ENCODE measurements around the gene SCYL1.
A peak's percentile ranks its signal among the peaks of the same experiment; 100 is the strongest.

The SCYL1 gene

DNA sequence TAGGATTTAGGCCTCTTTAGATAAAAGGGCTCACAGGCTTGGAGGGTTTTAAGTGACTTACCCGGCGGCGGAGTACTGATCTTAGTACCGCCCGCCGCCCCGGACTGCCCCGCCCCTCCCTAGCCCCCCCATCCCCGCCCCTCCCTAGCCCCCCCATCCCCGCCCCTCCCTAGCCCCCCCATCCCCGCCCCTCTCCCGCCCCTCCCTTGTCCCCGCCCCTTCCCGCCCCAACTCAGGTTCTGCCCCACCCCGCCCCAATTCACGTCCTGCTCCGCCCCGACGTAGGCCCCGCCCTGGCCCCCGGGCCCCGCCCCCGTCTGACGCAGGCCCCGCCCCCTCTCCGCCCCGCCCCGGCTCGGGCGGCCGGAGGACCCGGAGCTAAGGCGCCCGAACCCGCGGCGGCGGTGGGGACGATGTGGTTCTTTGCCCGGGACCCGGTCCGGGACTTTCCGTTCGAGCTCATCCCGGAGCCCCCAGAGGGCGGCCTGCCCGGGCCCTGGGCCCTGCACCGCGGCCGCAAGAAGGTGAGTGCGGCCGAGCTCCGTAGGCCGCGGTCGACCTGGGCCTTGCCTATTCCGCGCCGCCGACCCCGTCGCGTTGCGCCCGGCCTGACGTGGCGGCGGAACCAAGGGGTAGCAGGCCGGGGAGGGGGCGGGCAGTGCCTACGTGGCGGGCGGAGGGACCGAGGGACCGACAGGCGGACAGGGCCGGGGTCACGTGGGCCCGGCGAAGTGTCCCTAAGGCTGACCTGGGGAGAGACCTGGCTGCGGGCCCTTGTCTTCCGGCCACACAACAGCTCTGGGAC lies at the start of gene SCYL1:
Gene SCYL1, plus strand, starts transcription at position 343 of the 805 bp plus-strand sequence. Its CDS starts 71 bp downstream, at position 414.
- peak; percentile 58 to 73 (median 70) for DNase-seq (ENCODE audit: low read depth in 3 of 3)

- no peak for DNase-seq (ENCODE audit: low read depth in 3 of 3)
These were observed 48.2 kb upstream of the SCYL1 start for GRCh38 chr11:65476632-65477148.

- DNase-seq (ENCODE audit: low read depth in 3 of 3) = peak; percentile 85 to 95 (median 86)
These were observed 47.5 kb upstream of the SCYL1 start for GRCh38 chr11:65477149-65477965.

DNA sequence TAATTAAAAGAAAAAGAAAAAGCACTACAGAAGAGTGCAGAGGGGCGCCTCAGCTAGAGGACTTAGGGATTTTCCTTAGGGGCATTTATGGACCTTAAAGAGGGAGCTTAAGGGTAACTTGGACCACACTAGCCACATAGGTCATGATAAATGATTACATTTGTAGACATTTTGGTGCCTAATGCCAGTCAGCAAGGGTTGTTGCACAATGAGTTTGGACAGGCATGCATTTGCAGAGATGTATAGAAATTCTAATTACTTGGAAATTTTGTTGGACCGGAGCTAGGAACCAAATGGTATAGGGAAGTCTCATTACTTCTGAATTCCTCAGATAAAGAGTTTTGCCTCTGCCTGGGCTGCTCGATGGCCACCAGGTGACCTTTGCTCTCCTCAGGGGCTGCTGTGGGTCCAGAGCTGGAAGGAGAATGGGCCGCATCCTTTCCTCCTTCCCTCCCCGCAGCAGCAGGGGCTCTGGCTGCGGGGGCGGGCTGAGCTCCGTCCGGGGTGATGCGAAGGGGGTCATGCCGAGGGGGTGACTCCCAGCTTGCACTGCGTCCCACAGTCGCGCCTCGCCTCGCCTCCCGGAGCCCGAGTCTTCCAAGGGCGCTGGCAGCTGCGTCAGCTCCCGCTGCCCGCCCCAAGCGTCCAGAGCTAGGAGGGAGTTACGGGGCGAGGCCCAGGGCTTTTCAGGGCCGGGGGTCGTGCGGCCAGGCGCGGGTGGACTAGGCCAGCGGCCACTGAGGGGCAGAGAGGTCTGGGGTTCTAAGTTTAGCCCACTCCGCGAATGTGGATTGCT lies 46.3 kb upstream of the SCYL1 start:
- DNase-seq (ENCODE audit: low read depth in 3 of 3) = no peak

- DNase-seq (ENCODE audit: low read depth in 3 of 3) = no peak
These were observed 45.4 kb upstream of the SCYL1 start for GRCh38 chr11:65479184-65480145.

- no peak for DNase-seq (ENCODE audit: low read depth in 3 of 3)
These were observed 42.5 kb upstream of the SCYL1 start for GRCh38 chr11:65482306-65482850.

DNA sequence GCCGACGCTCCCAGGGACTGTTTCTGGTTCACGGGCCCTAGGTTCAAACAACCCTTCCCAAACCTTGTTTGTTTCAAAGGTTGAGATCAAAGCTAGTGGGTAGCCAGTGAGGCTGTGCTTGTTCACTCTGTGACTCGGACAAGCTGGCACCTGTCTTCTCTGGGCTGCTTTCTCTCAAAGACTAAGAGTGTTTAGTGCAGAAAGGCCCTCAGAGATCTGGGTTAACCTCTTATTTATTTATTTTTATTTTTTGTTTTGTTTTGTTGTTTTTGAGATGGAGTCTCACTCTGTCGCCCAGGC lies 39.0 kb upstream of the SCYL1 start:
- no peak for DNase-seq (ENCODE audit: low read depth in 3 of 3)

DNA sequence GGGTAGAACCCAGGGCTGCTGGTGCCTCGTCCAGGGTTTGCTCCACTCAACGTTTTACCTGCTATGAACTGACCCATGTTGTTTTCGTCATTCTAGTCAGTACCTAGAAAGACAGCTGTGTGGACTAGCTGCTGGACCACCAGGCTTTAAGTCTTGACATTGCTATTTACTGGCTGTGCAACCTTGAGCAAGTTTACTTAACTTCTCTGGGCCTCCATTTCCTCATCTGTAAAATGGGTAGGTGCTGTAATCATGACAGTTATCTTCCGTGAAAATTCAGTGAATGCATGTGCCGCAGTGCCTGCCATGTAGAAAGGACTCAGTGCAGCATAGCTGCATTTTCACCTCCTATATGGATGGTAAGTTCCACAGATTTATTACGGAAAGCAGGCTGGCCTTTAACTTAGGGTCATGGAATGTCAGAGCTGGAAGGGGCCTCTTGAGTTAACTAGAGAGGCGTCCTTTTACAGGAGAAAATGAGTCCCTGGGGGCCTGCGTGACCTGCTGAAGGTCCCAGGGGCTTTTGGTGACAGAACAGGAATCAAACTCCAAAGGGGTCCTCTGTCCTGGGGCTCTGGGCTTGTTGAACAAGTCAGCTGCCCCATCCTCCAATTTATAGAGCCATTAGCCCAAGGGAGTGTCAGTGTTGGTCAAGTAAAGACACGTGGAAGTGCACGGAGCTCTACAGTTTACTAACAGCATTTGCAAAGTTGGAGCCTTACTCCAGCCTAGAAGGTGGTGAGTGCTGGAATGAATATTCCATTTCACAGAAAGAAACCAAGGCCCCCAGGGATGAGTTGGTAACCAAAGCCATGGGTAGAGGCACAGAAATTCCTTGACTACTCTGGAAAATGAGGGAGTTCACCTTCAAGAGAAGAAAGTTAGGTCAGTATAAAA lies 38.1 kb upstream of the SCYL1 start:
- DNase-seq (ENCODE audit: low read depth in 3 of 3) = no peak

- DNase-seq (ENCODE audit: low read depth in 3 of 3) = peak in 1 of 3 experiments; percentile 49
These were observed 37.2 kb upstream of the SCYL1 start for GRCh38 chr11:65487467-65488272.

DNA sequence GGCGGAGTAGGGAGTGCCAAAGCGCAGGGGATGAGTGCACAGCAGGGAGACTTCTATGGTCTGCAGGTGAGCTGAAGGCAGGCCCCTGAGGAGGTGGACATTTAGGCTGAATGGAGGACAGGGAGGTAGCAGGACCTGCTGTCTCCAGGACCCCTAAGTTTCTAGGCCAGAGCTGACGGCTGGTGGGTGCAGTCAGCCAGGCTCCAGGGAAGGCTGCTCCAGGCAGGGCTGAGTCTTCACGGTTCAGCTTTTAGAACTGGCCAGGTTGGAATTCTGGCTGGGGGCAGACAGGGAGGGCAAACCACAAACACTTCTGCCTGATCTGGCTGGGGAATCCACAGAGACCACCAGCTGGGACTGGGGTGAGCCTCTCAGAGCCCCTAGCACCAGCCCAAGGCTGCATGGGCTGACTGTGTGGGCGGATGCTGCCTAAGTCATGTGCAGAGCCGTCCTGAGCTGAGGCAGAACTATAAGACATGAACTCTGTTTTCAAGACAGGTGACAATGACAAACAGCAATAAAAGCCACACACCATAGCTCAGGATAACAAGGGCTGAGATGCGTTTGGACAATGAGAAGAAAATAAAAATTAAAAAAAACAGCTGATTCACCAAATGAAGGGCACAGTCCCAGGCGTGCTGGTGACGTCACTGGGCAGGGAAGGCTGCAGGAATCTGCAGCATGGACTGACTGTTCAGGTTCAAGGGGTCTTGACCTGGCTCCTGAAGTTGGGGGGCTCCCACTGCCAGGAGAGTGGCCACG lies 36.4 kb upstream of the SCYL1 start:
- no peak for DNase-seq (ENCODE audit: low read depth in 3 of 3)

DNA sequence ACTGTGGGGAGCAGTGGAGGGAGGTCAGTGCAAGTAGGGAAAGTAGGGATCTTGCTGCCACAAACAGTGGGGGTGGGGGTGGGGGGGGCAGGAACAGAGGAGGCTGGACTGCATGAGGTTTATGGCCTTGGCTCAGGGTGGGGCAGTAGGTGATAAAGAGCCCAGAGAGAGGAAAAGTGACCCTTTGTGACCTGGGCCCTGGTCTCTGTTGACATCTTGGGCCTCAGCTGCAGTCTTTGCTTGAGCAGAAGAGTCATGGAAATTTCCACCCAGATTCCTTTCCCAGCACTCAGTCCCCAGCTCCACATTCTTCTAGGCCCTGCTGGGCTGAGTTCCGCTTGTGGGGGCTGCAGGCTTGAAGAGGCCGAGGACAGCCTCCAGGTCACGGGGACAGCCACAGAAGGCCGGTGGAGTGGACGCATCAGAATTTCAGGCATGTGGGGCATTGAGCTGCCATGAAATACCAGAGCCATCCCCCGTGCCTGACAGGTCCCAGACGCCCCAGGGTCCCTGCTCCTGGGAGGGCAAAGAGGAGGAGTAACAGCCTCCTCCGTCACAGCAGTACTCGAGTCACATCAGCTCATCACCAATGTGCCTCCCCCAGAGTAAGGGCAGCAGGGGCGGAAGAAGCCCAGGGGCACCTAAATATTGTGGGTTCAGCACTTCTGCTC lies 35.7 kb upstream of the SCYL1 start:
- DNase-seq (ENCODE audit: low read depth in 3 of 3) = no peak

DNA sequence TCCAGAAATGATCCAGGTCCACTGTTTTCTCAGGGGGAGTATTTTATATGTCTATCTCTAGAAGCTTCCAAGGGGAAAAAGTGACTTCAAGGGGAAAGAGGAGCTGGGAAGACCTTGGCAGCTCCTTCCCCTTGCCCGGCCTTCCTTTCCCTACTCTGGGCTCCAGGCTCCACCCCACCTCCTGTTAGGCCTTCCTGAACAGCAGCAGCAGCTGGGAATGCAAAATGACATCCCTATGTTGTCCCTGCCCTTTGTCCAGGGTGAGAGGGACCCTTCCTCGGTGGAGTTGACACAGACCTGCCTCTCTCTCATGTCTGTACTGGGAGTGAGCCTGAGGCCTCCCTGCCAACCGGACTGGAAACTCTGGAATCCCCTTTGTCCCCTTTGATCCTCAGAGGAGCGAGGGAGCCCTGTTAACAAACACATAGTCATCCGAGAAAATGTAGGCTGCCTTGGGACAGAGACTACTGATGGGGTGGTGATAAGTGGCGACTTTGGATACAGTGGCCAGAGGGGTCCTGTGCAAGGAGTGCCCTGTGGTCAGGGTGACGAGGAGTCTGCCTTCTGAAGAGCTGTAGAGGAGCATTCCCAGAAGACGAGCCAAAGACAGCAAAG lies 35.1 kb upstream of the SCYL1 start:
- DNase-seq (ENCODE audit: low read depth in 3 of 3) = no peak

DNA sequence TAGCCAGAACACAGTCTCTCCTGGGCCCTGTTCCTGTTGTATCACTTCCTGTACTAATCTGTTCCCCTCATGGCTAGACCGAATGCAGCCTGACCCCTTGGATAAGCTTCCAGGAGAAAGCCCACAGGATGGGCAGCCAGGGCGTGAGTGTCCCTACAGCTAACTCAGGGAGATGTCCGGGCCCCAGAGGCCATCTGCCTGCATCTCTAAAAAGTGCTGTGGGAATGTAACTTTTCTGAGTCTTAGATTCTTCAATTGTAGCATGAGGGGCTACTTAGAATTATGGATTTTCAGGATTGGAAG lies 33.8 kb upstream of the SCYL1 start:
- DNase-seq (ENCODE audit: low read depth in 3 of 3) = no peak

GRCh38 chr11:65491614-65492386 lies 33.1 kb upstream of the SCYL1 start:
- no peak for DNase-seq (ENCODE audit: low read depth in 3 of 3)

- DNase-seq (ENCODE audit: low read depth in 3 of 3) = no peak
These were observed 32.6 kb upstream of the SCYL1 start for GRCh38 chr11:65492387-65492636.

DNA sequence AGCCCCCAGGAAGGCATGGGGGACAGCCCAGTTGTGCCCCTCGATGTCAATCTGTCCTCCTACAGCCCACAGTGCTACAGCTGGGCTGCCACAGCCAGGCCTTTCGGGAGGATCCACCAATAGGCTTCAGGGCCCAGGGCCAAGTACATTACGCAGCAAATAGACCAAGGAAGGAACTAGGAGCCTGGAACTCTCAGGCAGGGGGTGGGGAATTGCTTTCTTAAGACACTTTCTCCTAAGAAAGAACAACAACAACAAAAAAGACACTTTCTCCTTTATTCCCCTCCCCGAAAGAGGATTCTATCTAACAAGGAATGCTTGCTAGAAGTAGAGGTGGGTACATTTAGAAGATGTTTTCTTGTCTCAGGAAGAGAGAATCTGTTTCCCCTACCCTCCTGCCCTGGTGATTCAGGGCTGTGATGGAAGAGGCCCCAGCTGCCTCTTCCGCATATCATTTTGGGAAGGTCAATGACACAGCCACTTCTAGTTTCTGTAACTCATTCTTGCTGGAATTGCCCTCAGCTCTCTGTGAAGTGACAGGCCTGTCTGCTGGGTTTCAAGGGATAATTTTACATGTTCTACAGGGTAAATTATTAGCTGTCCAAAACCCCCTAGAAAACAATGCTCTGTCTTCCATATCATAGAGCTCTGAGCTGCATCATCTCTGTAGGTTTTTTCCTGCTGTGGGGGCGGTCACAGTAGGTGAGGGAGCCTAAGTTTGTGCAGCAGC lies 32.1 kb upstream of the SCYL1 start:
- no peak for DNase-seq (ENCODE audit: low read depth in 3 of 3)

Data from stimulated activated CD4-positive, alpha-beta T cell treated with anti-CD3 and anti-CD28 coated beads, TNF-alpha, amount 100 ng/mL, for 24 hours (primary cell).